ENCODE data around the gene WDR35.

The WDR35 gene

DNA sequence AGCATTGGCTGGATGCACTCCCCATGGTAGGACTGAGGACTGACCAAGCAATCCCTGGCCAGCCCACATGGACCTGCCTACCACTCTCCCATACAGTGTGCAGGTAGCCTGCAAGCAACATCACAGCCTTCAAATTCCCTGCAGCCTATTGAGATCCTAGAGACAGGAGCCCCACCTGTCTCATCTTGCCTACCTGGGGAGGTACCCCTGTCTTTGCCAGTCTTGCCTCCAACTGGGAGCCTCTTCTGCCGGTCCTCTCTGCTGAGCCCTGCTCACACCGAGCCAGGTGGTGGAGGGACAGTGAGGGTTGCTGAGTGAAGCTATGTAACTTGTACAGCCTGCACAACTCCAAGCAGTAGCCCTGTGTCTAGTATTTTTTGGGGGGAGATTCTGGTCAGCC is 118.1 kb downstream of the WDR35 start:
- no peaks in the 10 kb centered on the region for H3K9me3 ChIP-seq (replicated peaks; ENCODE audit: insufficient read depth, low read length)
- H4K20me1 ChIP-seq (ENCODE audit: insufficient read depth, low read length), result no peaks in the 10 kb centered on the region
- no peaks in the 10 kb centered on the region for H3K9me2 ChIP-seq (replicated peaks; ENCODE audit: insufficient read depth, low read length)
- H3K4me1 ChIP-seq (ENCODE audit: low read length), result no peaks in the 10 kb centered on the region
- no peaks in the 10 kb centered on the region for H3K79me2 ChIP-seq (ENCODE audit: low read length)
- H3K4me2 ChIP-seq (ENCODE audit: low read depth, low read length), result no peak overlapping the region
- no peaks in the 10 kb centered on the region for H3K27me3 ChIP-seq (replicated peaks; ENCODE audit: insufficient read depth, low read length)
- TF ChIP-seq EZH2 (optimal IDR thresholded peaks at IDR 0.05; ENCODE audit: low read depth, low read length) (no peak), EZH2phosphoT487 (IDR thresholded peaks at IDR 0.05; ENCODE audit: low read length) (no peak)
- TF ChIP-seq, protein P1, sequence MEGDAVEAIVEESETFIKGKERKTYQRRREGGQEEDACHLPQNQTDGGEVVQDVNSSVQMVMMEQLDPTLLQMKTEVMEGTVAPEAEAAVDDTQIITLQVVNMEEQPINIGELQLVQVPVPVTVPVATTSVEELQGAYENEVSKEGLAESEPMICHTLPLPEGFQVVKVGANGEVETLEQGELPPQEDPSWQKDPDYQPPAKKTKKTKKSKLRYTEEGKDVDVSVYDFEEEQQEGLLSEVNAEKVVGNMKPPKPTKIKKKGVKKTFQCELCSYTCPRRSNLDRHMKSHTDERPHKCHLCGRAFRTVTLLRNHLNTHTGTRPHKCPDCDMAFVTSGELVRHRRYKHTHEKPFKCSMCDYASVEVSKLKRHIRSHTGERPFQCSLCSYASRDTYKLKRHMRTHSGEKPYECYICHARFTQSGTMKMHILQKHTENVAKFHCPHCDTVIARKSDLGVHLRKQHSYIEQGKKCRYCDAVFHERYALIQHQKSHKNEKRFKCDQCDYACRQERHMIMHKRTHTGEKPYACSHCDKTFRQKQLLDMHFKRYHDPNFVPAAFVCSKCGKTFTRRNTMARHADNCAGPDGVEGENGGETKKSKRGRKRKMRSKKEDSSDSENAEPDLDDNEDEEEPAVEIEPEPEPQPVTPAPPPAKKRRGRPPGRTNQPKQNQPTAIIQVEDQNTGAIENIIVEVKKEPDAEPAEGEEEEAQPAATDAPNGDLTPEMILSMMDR (IDR thresholded peaks at IDR 0.05; ENCODE audit: low read length), result no peak
- no peak overlapping the region for H3K4me3 ChIP-seq (ENCODE audit: low read length)
- no peak overlapping the region for H2AFZ ChIP-seq (ENCODE audit: low read length)
- H3K36me3 ChIP-seq (replicated peaks; ENCODE audit: insufficient read depth, low read length), result no peaks in the 10 kb centered on the region
- H3K27ac ChIP-seq (ENCODE audit: low read length), result no peak overlapping the region
- no peaks in the 10 kb centered on the region for H3F3A ChIP-seq (ENCODE audit: insufficient read depth, low read length)
- DNase-seq, result no peak
- H3K9ac ChIP-seq (ENCODE audit: low read length), result no peak overlapping the region

DNA sequence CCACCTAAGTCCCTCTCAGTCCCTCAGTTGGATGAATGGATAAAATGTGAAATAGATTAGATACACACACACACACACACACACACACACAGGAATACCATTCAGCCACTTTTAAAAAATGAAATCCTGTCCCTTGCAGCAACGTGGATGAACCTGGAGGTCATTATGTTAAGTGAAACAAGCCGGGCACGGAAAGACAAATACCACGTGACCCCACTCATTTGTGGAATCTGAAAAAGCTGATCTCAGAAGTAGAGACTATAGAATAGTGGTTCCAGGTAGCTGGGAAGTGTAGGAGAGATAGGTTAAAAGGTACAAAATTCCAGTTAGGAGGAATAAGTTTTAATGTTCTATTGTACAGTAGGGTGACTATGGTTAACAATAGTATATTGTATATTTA is 119.1 kb downstream of the WDR35 start:
- DNase-seq, result no peak
- Histone ChIP-seq H3K27me3 (replicated peaks; ENCODE audit: insufficient read depth, low read length) (no peaks in the 10 kb centered on the region), H4K20me1 (ENCODE audit: insufficient read depth, low read length) (no peaks in the 10 kb centered on the region), H3K79me2 (ENCODE audit: low read length) (no peaks in the 10 kb centered on the region), H3K9ac (ENCODE audit: low read length) (no peak overlapping the region), H3K4me1 (ENCODE audit: low read length) (no peaks in the 10 kb centered on the region), H3K27ac (ENCODE audit: low read length) (no peak overlapping the region), H3K9me3 (replicated peaks; ENCODE audit: insufficient read depth, low read length) (no peaks in the 10 kb centered on the region), H3F3A (ENCODE audit: insufficient read depth, low read length) (no peaks in the 10 kb centered on the region), H3K36me3 (replicated peaks; ENCODE audit: insufficient read depth, low read length) (no peaks in the 10 kb centered on the region), H3K4me2 (ENCODE audit: low read depth, low read length) (no peak overlapping the region), H2AFZ (ENCODE audit: low read length) (no peak overlapping the region), H3K4me3 (ENCODE audit: low read length) (no peak overlapping the region), H3K9me2 (replicated peaks; ENCODE audit: insufficient read depth, low read length) (no peaks in the 10 kb centered on the region)
- TF ChIP-seq, protein P1 (IDR thresholded peaks at IDR 0.05; ENCODE audit: low read length), result no peak
- no peak for TF ChIP-seq EZH2phosphoT487 (IDR thresholded peaks at IDR 0.05; ENCODE audit: low read length)
- no peak for TF ChIP-seq EZH2 (optimal IDR thresholded peaks at IDR 0.05; ENCODE audit: low read depth, low read length)

DNA sequence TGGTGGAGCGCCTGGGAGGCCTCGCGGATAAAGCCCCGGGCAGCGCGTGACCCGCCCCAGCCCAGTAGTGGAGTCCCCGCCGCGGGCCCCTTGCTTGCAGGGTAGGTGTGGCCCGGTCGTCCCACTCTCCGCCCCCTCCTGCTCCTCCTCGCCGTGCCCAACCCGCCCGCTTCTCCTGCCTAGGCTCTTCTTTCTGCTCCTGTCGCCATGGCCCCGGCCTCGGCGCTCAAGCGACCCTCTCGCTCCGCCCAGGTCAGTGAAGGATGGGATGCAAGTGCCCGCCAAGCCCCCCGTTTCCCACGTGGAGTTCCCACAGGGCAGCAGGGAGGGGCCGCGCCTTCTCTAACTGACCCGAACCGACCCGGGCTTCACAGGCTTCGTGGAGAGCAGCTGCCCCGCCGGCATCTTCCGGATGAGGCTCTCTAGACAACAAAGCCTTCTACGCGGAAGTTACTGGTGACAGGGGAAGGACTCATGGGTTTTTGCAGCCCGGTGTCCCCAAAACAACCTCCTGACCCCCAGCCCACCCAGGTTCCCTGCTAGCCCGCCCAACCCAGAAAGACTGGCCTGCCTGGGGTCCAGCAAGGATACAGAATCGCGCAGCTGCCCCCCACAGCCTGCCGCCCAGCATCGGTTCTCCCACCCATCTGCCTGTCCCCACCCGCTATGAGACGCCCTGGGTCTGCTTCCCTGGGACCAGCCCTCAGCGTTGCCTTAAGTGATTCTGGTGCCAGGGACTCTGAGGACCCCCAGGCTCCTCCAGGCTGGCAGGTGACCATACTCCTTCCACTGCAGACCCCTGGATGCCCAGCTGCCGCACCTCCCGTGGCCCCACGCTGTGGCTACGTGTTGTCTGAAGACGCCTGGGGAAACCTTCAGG is 121.0 kb downstream of the WDR35 start:
- no peak overlapping the region for H3K27ac ChIP-seq (ENCODE audit: low read length)
- peak overlapping the region; percentile 98 for H2AFZ ChIP-seq (ENCODE audit: low read length)
- TF ChIP-seq, protein P1 (IDR thresholded peaks at IDR 0.05; ENCODE audit: low read length), result no peak
- TF ChIP-seq EZH2 (optimal IDR thresholded peaks at IDR 0.05; ENCODE audit: low read depth, low read length), result no peak
- H3K9ac ChIP-seq (ENCODE audit: low read length), result peak overlapping the region; percentile 39; the same call in 1 of the 2 replicates
- no peaks in the 10 kb centered on the region for H3K36me3 ChIP-seq (replicated peaks; ENCODE audit: insufficient read depth, low read length)
- H3K79me2 ChIP-seq (ENCODE audit: low read length), result no peaks in the 10 kb centered on the region
- peak overlapping the region; percentile 67 for H3K4me3 ChIP-seq (ENCODE audit: low read length)
- no peaks in the 10 kb centered on the region for H3F3A ChIP-seq (ENCODE audit: insufficient read depth, low read length)
- no peaks in the 10 kb centered on the region for H4K20me1 ChIP-seq (ENCODE audit: insufficient read depth, low read length)
- H3K27me3 ChIP-seq (replicated peaks; ENCODE audit: insufficient read depth, low read length), result no peaks in the 10 kb centered on the region
- no peaks in the 10 kb centered on the region for H3K9me2 ChIP-seq (replicated peaks; ENCODE audit: insufficient read depth, low read length)
- no peaks in the 10 kb centered on the region for H3K9me3 ChIP-seq (replicated peaks; ENCODE audit: insufficient read depth, low read length)
- H3K4me2 ChIP-seq (ENCODE audit: low read depth, low read length), result peak overlapping the region; percentile 92
- H3K4me1 ChIP-seq (ENCODE audit: low read length), result no peaks in the 10 kb centered on the region
- peak; percentile 31 for DNase-seq

All from MM.1S (cell line).